K562 (cell line): ENCODE data around the gene KLK5. TPM values are rescaled to one million over a fixed set of nuclear protein-coding genes. Genes with fewer than 3 reads are reported as not detected.

Experiments
- ATAC-seq: fragments of 200-7000 bp; cut with Tn5 transposase; 3 replicates; pipeline ENCODE4 v1.9.1; 2020; ENCODE audit warnings: moderate library complexity
- BruUV-seq: library from RNA; stranded (reverse); fragments of 400-500 nt; replicated peaks from 2 replicates; lab custom pipeline; 2021; lab: Mats Ljungman, UMichigan
- CTCF ChIA-PET: fragments of 300-600 bp; formaldehyde crosslinking; extraction: SDS; loops from one replicate; lab custom pipeline; 2021; ENCODE audit warnings: low intra/inter-chr PET ratio; lab: Yijun Ruan, JAX
- POLR2A ChIA-PET: fragments of 300-600, 350-650 bp; sonication (Branson Sonifier 250); formaldehyde crosslinking; extraction: SDS; loops from one replicate; lab custom pipeline; 2021; ENCODE audit warnings: antibody characterized with exemption, inconsistent platforms; lab: Yijun Ruan, JAX
- DNase-seq, 4 experiments: peaks; one replicate each; pipeline versions ENCODE4 v3.0.0 to v3.0.0-alpha.2; 2011 to 2018; ENCODE audit warnings: low spot score in 3 of 4, mixed read lengths in 3 of 4; ENCODE audit errors: extremely low read depth in 1 of 4
- FAIRE-seq: peaks from 2 replicates; lab custom pipeline; 2011; peaks lifted over from hg19 to GRCh38; lab: Jason Lieb, UNC
- H2AFZ ChIP-seq: 2 replicates; pipeline ENCODE4 v1.6.0; 2011; ENCODE audit warnings: low read depth, low read length, control low read depth, inconsistent platforms
- H3K27ac ChIP-seq: fragments of 200-600 bp; 3 replicates; pipeline ENCODE4 v1.8.0; 2011; ENCODE audit warnings: low read depth, mild to moderate bottlenecking, control low read depth, inconsistent platforms, low read length, moderate library complexity, mixed read lengths; ENCODE audit errors: extremely low read depth
- H3K27me3 ChIP-seq, 2 experiments: fragments of 300-600 bp in 1 of 2; 2 replicates in 1 of 2; 3 replicates in 1 of 2; pipeline versions ENCODE4 v1.6.0 to v1.8.0; 2011; ENCODE audit warnings: inconsistent platforms in 2 of 2, low read length in 2 of 2, mild to moderate bottlenecking in 1 of 2, mixed read lengths in 1 of 2, moderate library complexity in 1 of 2; ENCODE audit not compliant: control insufficient read depth in 2 of 2, insufficient read depth in 2 of 2
- H3K36me3 ChIP-seq: fragments of 300-600 bp; 3 replicates; pipeline ENCODE4 v1.8.0; 2011; ENCODE audit warnings: mild to moderate bottlenecking, low read length, inconsistent platforms; ENCODE audit not compliant: control insufficient read depth, insufficient read depth
- H3K4me1 ChIP-seq, 2 experiments: fragments of 200-600 bp in 1 of 2; replicated peaks in 1 of 2; 2 replicates in 1 of 2; 3 replicates in 1 of 2; pipeline versions ENCODE4 v1.5.1 to v1.8.0; 2011; ENCODE audit warnings: inconsistent platforms in 2 of 2, low read length in 2 of 2, mild to moderate bottlenecking in 1 of 2, mixed read lengths in 1 of 2, moderate library complexity in 1 of 2; ENCODE audit not compliant: control insufficient read depth in 2 of 2, insufficient read depth in 2 of 2
- H3K4me2 ChIP-seq: 2 replicates; pipeline ENCODE4 v1.6.1; 2011; ENCODE audit warnings: low read length, control low read depth, inconsistent platforms, mixed read lengths; ENCODE audit not compliant: insufficient read depth
- H3K4me3 ChIP-seq: fragments of 200-600 bp; sonication (generic), shearing (Covaris generic); 2 replicates; pipeline ENCODE4 v1.5.1; 2016; ENCODE audit warnings: control low read depth, inconsistent platforms
- H3K79me2 ChIP-seq: fragments of 200-600 bp; 3 replicates; pipeline ENCODE4 v1.8.0; 2011; ENCODE audit warnings: low read length, inconsistent platforms; ENCODE audit not compliant: control insufficient read depth, insufficient read depth
- H3K9ac ChIP-seq, 2 experiments: 2 replicates each; pipeline versions ENCODE4 v1.6.0 to v1.6.1; 2011; ENCODE audit warnings: low read depth in 2 of 2, low read length in 2 of 2, control low read depth in 1 of 2, inconsistent platforms in 1 of 2, mild to moderate bottlenecking in 1 of 2, mixed read lengths in 1 of 2; ENCODE audit not compliant: insufficient read depth in 1 of 2
- H3K9me1 ChIP-seq: one replicate; pipeline ENCODE4 v1.6.0; 2011; ENCODE audit warnings: inconsistent platforms, mild to moderate bottlenecking, low read length, moderate library complexity; ENCODE audit not compliant: control insufficient read depth, insufficient read depth
- H3K9me3 ChIP-seq: replicated peaks from 2 replicates; pipeline ENCODE4 v1.5.1; 2011; ENCODE audit warnings: low read depth, low read length, inconsistent platforms; ENCODE audit not compliant: control insufficient read depth, insufficient read depth
- H4K20me1 ChIP-seq: replicated peaks from 2 replicates; pipeline ENCODE4 v1.6.1; 2011; ENCODE audit warnings: low read length, inconsistent platforms, mixed read lengths; ENCODE audit not compliant: control insufficient read depth, insufficient read depth
- ESRRA ChIP-seq: fragments of 450-650 bp; IDR thresholded peaks from 2 replicates; pipeline ENCODE4 v1.6.1; 2014; ENCODE audit warnings: low read depth, mild to moderate bottlenecking, moderate library complexity, borderline replicate concordance
- KLF13 ChIP-seq: fragments of 450-650 bp; IDR thresholded peaks from 2 replicates; pipeline ENCODE4 v1.6.1; 2016; ENCODE audit warnings: missing genetic modification characterization, low read depth, mild to moderate bottlenecking, missing compliant biosample characterization, moderate library complexity, borderline replicate concordance
- ZC3H4 ChIP-seq: sonication (generic); formaldehyde crosslinking; IDR thresholded peaks from 2 replicates; pipeline ENCODE4 v1.9.0; 2021; ENCODE audit warnings: missing genetic modification reagents, borderline replicate concordance
- ZFP1 ChIP-seq: fragments of 450-650 bp; formaldehyde crosslinking; IDR thresholded peaks from 2 replicates; pipeline ENCODE4 v1.4.0; 2020; ENCODE audit warnings: mild to moderate bottlenecking, mixed read lengths
- ZNF121 ChIP-seq: sonication (generic); formaldehyde crosslinking; conservative IDR thresholded peaks from 2 replicates; pipeline ENCODE4 v1.8.0; 2022; ENCODE audit warnings: missing genetic modification reagents
- ZNF274 ChIP-seq: IDR thresholded peaks from 2 replicates; pipeline ENCODE4 v1.6.1; 2011; ENCODE audit warnings: low read depth, mild to moderate bottlenecking, low read length, moderate library complexity, borderline replicate concordance
- ZNF3 ChIP-seq: fragments of 250-450 bp; sonication (Bioruptor Pico); IDR thresholded peaks from 2 replicates; pipeline ENCODE4 v1.5.0; 2021; ENCODE audit warnings: mild to moderate bottlenecking, moderate library complexity
- ZNF707 ChIP-seq: fragments of 250-450 bp; sonication (Bioruptor Pico); conservative IDR thresholded peaks from 2 replicates; pipeline ENCODE4 v1.8.0; 2022; ENCODE audit warnings: inconsistent platforms, mild to moderate bottlenecking, moderate library complexity
- WGBS: fragments of 100-300 bp; shearing (Covaris generic); methylation state at CpG from one replicate; pipeline ENCODE4 v1.1.6; 2016; ENCODE audit warnings: low coverage, mixed read lengths; ENCODE audit not compliant: insufficient coverage; ENCODE audit errors: missing lambda C conversion rate; 5-methylcytosine and 5-hydroxymethylcytosine counted together
- in situ Hi-C: fragments of 300-500 bp; cut with MboI; formaldehyde crosslinking; loops from 4 replicates; pipeline ENCODE4 v1.15.0; 2018; ENCODE audit warnings: inconsistent platforms, mixed read lengths
- intact Hi-C: fragments of 100-400 bp; cut with micrococcal nuclease; formaldehyde crosslinking; loops from 2 replicates; pipeline ENCODE4 v1.14.2; 2022
- polyA plus RNA-seq, 8 experiments: library from polyadenylated mRNA; depleted of rRNA in 4 of 8; stranded (reverse) in 5 of 8; unstranded in 3 of 8; fragments of >200 nt; fragmentation: Nextera tagmentation in 2 of 8; fragmentation: Illumina TruSeq in 1 of 8; extraction: Ambion mirVana in 2 of 8; extraction: Trizol in 1 of 8; gene quantifications; 2 replicates each; pipeline versions ENCODE4 v1.2.1 to v1.2.3, GENCODE V29; 2011 to 2014; ENCODE audit warnings: inconsistent platforms in 1 of 8, missing spikeins in 1 of 8
- total RNA-seq, 7 experiments: library from RNA; depleted of rRNA in 6 of 7; stranded (reverse); fragments of >200 nt in 6 of 7; fragmentation: Illumina TruSeq in 2 of 7; extraction: Trizol in 2 of 7; gene quantifications; 2 replicates each; pipeline versions ENCODE4 v1.2.1 to v1.2.3, GENCODE V29; 2011 to 2021; ENCODE audit warnings: low replicate concordance in 1 of 7
- TF ChIP-seq, protein P1 (sequence below): fragments of 250-450 bp; sonication (Bioruptor Pico); IDR thresholded peaks from 2 replicates; pipeline ENCODE4 v1.5.0; 2021; ENCODE audit warnings: mild to moderate bottlenecking, borderline replicate concordance
- TF ChIP-seq, protein P2 (sequence below): fragments of 450-650 bp; formaldehyde crosslinking; IDR thresholded peaks from 2 replicates; pipeline ENCODE4 v1.4.0; 2022; ENCODE audit warnings: missing genetic modification characterization
- TF ChIP-seq, protein P3 (sequence below), 2 experiments: fragments of 200-800 bp in 1 of 2; sonication (Bioruptor generic) in 1 of 2; sonication (generic) in 1 of 2; formaldehyde crosslinking in 1 of 2; IDR thresholded peaks in 1 of 2; conservative IDR thresholded peaks in 1 of 2; 2 replicates each; pipeline versions ENCODE4 v1.5.0 to v1.6.1; 2016 to 2020; ENCODE audit warnings: missing compliant biosample characterization in 1 of 2, missing genetic modification characterization in 1 of 2, missing genetic modification reagents in 1 of 2
- TF ChIP-seq, protein P4 (sequence below): IDR thresholded peaks from 2 replicates; pipeline ENCODE4 v1.6.1; 2011; ENCODE audit warnings: borderline replicate concordance, low read depth, mild to moderate bottlenecking, moderate library complexity, low read length; ENCODE audit not compliant: insufficient read depth, poor library complexity, severe bottlenecking

KLK5 gene
- total and polyA plus RNA-seq, 9 of the 15 experiments (the other 6 are each of a cell fraction or from before 2014, with no cell fraction given): not detected

DNA sequence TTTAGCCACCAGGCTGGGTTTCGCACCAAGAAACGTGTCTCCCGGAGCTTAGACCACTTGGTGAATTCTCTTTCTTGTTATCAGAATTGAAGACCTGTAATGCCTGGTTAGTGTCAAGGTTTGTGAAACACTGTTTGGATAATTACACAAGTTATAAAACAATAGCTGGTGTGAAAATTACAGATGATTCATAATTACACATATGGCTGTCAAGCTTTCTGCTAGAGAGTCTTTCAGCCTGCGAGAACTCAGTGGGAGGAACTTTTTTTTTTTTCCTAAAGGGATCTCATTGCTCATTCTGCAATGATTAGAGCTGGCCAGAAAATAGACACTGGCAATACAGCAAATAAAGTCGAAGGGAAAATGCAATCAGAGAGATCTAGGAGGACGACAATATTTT lies 28.3 kb downstream of the KLK5 start:
- 5% methylated on average over 6 of the region's 6 CpGs for WGBS
- H4K20me1 ChIP-seq: 0 out of 2 replicates have a peak, but pooled peaks cover 6% of the 10 kb centered on the region
- POLR2A ChIA-PET: interaction anchor here (0.7 to 0.9 kb wide), 2 partner anchors 77 to 128 kb away, joined by 3 read pairs; no protein-coding TSS in a partner anchor
- H3K4me2 ChIP-seq: no peak overlapping the region
- BruUV-seq: no TSS peak
- intact Hi-C loops: loop anchor here (5.0 kb wide), 2 partner anchors 52 to 387 kb away; partner anchors contain the start of gene KLK2
- CTCF ChIA-PET: interaction anchor here (0.7 kb wide), 1 partner anchor 170 kb away, joined by 5 read pairs; no protein-coding TSS in a partner anchor
- no peak overlapping the region for H2AFZ ChIP-seq
- H3K4me3 ChIP-seq: no peak overlapping the region
- no peak for FAIRE-seq
- ATAC-seq: no peak
- no peaks in the 10 kb centered on the region for H3K36me3 ChIP-seq
- no peak overlapping the region for H3K27ac ChIP-seq
- no peaks in the 10 kb centered on the region for H3K79me2 ChIP-seq
- H3K4me1 ChIP-seq: no peaks in the 10 kb centered on the region
- H3K9me1 ChIP-seq: no peaks in the 10 kb centered on the region
- no peak for DNase-seq
- in situ Hi-C loops: no loop called here
- H3K9me3 ChIP-seq: no peaks in the 10 kb centered on the region
- H3K27me3 ChIP-seq: peaks cover 6 to 29% of the 10 kb centered on the region in 2 experiments; a peak in 3 of 5 replicates
- H3K9ac ChIP-seq: no peak overlapping the region
- TF ChIP-seq, protein P1, sequence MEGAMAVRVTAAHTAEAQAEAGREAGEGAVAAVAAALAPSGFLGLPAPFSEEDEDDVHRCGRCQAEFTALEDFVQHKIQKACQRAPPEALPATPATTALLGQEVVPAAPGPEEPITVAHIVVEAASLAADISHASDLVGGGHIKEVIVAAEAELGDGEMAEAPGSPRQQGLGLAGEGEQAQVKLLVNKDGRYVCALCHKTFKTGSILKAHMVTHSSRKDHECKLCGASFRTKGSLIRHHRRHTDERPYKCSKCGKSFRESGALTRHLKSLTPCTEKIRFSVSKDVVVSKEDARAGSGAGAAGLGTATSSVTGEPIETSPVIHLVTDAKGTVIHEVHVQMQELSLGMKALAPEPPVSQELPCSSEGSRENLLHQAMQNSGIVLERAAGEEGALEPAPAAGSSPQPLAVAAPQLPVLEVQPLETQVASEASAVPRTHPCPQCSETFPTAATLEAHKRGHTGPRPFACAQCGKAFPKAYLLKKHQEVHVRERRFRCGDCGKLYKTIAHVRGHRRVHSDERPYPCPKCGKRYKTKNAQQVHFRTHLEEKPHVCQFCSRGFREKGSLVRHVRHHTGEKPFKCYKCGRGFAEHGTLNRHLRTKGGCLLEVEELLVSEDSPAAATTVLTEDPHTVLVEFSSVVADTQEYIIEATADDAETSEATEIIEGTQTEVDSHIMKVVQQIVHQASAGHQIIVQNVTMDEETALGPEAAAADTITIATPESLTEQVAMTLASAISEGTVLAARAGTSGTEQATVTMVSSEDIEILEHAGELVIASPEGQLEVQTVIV (CRISPR knock-in tag): no peak
- TF ChIP-seq ESRRA: no peak
- TF ChIP-seq ZNF707 (CRISPR knock-in tag): no peak
- TF ChIP-seq ZNF3 (CRISPR knock-in tag): no peak
- TF ChIP-seq ZFP1 (CRISPR knock-in tag): no peak
- TF ChIP-seq, protein P2, sequence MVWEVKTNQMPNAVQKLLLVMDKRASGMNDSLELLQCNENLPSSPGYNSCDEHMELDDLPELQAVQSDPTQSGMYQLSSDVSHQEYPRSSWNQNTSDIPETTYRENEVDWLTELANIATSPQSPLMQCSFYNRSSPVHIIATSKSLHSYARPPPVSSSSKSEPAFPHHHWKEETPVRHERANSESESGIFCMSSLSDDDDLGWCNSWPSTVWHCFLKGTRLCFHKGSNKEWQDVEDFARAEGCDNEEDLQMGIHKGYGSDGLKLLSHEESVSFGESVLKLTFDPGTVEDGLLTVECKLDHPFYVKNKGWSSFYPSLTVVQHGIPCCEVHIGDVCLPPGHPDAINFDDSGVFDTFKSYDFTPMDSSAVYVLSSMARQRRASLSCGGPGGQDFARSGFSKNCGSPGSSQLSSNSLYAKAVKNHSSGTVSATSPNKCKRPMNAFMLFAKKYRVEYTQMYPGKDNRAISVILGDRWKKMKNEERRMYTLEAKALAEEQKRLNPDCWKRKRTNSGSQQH (CRISPR knock-in tag): no peak
- TF ChIP-seq KLF13 (tag): no peak
- TF ChIP-seq, protein P3, sequence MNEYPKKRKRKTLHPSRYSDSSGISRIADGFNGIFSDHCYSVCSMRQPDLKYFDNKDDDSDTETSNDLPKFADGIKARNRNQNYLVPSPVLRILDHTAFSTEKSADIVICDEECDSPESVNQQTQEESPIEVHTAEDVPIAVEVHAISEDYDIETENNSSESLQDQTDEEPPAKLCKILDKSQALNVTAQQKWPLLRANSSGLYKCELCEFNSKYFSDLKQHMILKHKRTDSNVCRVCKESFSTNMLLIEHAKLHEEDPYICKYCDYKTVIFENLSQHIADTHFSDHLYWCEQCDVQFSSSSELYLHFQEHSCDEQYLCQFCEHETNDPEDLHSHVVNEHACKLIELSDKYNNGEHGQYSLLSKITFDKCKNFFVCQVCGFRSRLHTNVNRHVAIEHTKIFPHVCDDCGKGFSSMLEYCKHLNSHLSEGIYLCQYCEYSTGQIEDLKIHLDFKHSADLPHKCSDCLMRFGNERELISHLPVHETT (CRISPR knock-in tag; conservative IDR thresholded peaks at IDR 0.05 in 1 of 2, IDR thresholded peaks at IDR 0.05 in 1 of 2): no peak
- TF ChIP-seq, protein P4, sequence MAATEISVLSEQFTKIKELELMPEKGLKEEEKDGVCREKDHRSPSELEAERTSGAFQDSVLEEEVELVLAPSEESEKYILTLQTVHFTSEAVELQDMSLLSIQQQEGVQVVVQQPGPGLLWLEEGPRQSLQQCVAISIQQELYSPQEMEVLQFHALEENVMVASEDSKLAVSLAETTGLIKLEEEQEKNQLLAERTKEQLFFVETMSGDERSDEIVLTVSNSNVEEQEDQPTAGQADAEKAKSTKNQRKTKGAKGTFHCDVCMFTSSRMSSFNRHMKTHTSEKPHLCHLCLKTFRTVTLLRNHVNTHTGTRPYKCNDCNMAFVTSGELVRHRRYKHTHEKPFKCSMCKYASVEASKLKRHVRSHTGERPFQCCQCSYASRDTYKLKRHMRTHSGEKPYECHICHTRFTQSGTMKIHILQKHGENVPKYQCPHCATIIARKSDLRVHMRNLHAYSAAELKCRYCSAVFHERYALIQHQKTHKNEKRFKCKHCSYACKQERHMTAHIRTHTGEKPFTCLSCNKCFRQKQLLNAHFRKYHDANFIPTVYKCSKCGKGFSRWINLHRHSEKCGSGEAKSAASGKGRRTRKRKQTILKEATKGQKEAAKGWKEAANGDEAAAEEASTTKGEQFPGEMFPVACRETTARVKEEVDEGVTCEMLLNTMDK: no peak
- TF ChIP-seq ZNF121 (CRISPR knock-in tag): no peak
- TF ChIP-seq ZNF274: no peak
- TF ChIP-seq ZC3H4 (CRISPR knock-in tag): no peak
